Measurements from ENCODE around the gene MCM10. TPM values are rescaled to one million over a fixed set of nuclear protein-coding genes. Genes with fewer than 3 reads are reported as not detected.

MCM10 gene
- total RNA-seq, 1 donor from 2014 or later, result 0.22 TPM

- DNase-seq (ENCODE audit: low spot score), result no peak
- intact Hi-C loops (cut with DNase I), result loop anchor here (5.0 to 10.0 kb wide), 2 partner anchors 140 to 363 kb away; partner anchors contain the start of genes BEND7 and PHYH
These were observed 506 bp downstream of the MCM10 start for GRCh38 chr10:13161857-13162271.

DNA sequence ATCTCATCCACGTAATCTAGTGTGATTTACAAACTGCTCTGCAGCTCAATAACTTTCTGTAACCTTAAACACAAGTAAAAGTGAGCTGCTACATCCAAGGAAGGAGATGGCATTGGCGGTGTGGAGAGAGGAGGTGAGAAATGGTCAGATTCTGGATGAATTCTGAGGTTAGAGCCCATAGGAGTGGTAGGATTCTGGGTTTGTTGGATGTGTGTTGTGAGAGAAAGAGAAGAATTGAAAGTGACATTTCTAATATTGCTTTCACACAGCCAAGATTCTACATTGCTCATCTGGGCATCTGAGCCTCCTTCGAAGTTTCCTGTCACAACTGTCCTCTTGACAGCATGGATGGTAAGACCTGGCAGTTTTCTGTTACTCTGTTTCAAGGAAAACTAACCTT lies 2.5 kb downstream of the MCM10 start:
- intact Hi-C loops (cut with DNase I), result loop anchor here (5.0 to 10.0 kb wide), 2 partner anchors 138 to 361 kb away; partner anchors contain the start of genes BEND7 and PHYH
- DNase-seq (ENCODE audit: low spot score), result no peak

GRCh38 chr10:13165177-13165576 lies 3.8 kb downstream of the MCM10 start:
- DNase-seq (ENCODE audit: low spot score), result no peak
- intact Hi-C loops (cut with DNase I), result loop anchor here (10.0 kb wide), 1 partner anchor 360 kb away; the partner anchor contains the start of gene BEND7

- intact Hi-C loops (cut with DNase I), result loop anchor here (10.0 kb wide), 1 partner anchor 357 kb away; the partner anchor contains the start of gene BEND7
- no peak for DNase-seq (ENCODE audit: low spot score)
These were observed 6.2 kb downstream of the MCM10 start for GRCh38 chr10:13167568-13167967.

GRCh38 chr10:13168781-13169180 lies 7.4 kb downstream of the MCM10 start:
- no peak for DNase-seq (ENCODE audit: low spot score)
- intact Hi-C loops (cut with DNase I), result loop anchor here (10.0 kb wide), 1 partner anchor 356 kb away; the partner anchor contains the start of gene BEND7

GRCh38 chr10:13173616-13174015 lies 12.3 kb downstream of the MCM10 start:
- DNase-seq (ENCODE audit: low spot score), result no peak
- intact Hi-C loops (cut with DNase I), result no loop called here

DNA sequence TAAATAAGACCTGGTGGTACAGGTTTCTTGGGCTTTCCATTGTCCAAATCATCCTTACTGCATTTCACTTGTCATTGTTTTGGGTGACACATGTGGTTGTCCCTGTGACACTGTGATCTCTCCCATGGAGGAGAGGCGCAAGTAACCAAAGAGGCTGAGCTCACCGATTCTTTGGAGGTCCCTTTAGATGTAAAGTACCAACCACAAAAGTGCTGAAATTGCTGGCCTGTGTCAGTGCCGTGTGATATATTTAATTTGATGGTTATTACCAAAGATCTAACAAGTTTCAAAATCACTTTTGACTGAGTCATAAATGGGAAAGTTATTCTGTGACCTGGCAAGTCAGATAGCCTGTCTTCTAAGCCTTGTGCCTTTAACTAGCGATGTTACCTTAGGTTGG lies 19.4 kb downstream of the MCM10 start:
- intact Hi-C loops (cut with DNase I), result no loop called here
- DNase-seq (ENCODE audit: low spot score), result no peak

DNA sequence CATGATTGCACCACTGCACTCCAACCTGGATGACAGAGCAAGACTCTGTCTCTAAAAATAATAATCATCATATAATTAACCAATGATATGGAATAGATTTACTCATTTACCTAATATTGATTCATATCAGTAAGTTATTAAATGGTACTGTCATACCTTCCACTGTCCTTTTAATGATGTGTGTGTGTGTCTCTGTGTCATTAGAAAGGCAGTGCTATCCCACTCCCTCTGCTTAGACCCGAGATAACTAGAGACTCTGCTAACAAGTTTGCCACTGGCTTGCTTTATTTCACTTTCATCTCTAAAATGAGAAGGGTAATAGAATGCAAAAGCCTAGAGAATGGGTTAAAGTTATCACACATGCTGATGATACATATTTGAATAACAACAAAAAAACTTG lies 21.1 kb downstream of the MCM10 start:
- no peak for DNase-seq (ENCODE audit: low spot score)
- intact Hi-C loops (cut with DNase I), result no loop called here

GRCh38 chr10:13183625-13184024 lies 22.3 kb downstream of the MCM10 start:
- DNase-seq (ENCODE audit: low spot score), result no peak
- intact Hi-C loops (cut with DNase I), result no loop called here

- no peak for DNase-seq (ENCODE audit: low spot score)
- intact Hi-C loops (cut with DNase I), result no loop called here
These were observed 22.9 kb downstream of the MCM10 start for GRCh38 chr10:13184276-13184675.

DNA sequence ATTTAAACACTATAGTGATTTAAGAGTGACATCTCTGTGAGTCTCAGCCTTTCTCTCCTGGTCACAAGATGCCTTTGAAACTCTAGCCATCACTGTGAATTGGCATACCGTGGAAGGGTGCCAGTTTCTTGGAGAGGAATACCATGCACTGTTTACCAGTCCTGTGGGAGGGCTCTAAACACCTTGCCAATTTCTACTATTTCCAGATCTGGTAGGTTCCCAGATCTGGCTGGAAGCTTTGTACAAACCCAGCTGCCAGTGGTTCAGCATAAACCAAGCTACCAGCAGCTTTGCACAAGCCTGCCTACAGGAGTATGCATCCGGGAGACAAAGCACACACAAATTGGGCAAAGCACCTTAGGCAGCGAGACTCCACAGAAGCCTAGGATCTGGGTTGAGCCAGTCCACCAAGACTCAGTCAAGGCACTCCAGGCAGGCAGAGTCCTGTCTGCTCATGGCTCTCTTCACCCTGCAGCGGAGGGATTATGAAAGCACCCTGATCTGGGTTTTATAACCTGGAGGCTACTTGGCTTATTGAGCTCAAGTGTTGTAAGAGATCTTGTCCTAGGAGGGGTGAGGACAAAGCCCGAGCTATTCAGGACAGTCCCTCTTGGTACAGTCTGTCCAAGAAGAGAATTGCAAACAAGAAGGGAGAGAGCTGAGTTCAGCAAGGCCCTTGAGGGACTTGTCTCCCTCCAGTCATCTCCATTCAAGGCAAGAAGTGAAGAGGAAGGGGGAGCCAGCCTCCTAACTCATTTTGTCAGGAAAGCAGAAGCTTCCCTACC lies 23.6 kb downstream of the MCM10 start:
- DNase-seq (ENCODE audit: low spot score), result no peak

DNA sequence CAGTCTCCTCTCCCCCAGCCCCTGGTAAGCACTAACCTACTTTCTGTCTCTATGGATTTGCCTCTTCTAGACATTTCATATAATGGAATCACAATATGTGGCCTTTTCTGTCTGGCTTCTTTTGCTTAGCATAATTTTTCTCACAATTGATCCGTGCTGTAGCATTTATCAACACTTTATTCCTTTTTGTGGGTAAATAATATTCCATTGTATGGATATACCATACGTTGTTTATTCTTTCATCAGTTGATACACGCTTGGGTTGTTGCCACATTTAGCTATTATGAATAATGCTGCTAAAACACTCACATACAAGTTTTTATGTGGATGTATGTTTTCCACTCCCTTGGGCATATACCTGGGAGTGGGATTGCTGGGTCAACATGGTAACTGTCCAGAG lies 25.8 kb downstream of the MCM10 start:
- DNase-seq (ENCODE audit: low spot score), result no peak
- intact Hi-C loops (cut with DNase I), result no loop called here

More for the DNA sequence above, 23.6 kb downstream of the MCM10 start:
- intact Hi-C loops (cut with DNase I), result no loop called here

GRCh38 chr10:13188593-13188992 lies 27.2 kb downstream of the MCM10 start:
- intact Hi-C loops (cut with DNase I), result no loop called here
- no peak for DNase-seq (ENCODE audit: low spot score)

DNA sequence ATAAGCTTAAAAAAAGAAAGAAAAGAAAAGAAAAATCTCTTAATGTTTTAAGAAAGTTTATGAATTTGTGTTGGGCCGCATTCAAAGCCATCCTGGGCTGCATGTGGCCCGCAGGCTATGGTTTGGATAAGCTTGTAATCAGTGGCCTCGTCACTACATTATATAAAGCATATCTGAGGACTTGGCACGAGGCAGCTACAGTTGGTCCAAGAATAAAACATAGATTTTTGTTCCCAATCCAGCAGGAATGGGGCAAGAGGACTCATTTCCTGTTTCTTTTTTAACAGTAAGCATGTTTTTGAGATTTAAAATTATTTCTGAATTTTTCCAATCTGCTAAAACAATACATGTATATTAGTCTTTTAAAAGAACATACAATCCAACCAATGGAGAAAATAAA lies 28.6 kb downstream of the MCM10 start:
- intact Hi-C loops (cut with DNase I), result no loop called here
- no peak for DNase-seq (ENCODE audit: low spot score)

DNA sequence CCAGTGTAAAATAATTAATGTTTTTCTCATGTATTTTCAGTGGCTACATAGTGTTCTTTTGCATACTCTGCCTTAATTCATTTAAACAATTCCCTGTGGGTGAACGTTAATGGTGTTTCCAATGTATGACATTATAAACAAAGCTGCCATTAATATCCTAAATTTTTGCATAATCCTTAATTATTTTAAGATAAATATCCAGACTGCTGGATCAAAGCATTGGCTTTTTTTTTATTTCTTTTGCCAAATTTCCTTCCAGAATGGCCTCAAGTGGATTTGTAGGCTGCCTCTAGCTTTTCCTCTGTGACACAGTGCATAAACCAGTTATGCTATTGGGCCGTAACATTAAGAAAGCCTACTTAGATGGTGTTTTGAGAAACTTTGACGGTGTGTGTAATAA lies 29.5 kb downstream of the MCM10 start:
- intact Hi-C loops (cut with DNase I), result no loop called here
- no peak for DNase-seq (ENCODE audit: low spot score)

DNA sequence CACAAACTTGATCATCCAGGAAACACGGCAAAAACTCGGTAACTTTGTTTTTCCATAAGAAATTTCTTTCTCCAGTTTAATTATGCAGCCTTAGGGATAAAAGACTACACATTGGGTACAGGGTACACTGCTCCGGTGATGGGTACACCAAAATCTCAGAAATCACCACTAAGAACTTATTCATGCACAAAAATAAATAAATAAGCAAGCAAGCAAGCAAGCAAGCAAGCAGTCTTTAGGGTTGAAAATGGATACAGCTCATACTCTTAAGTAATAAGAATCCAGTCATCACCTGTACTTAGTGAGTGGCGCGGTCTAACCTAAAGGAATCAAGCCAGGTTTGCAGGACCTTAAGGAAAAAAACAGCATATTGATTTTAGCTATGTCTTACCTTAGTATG lies 30.0 kb downstream of the MCM10 start:
- DNase-seq (ENCODE audit: low spot score), result no peak
- intact Hi-C loops (cut with DNase I), result no loop called here

GRCh38 chr10:13193637-13194036 lies 32.3 kb downstream of the MCM10 start:
- intact Hi-C loops (cut with DNase I), result no loop called here

GRCh38 chr10:13195016-13195415 lies 33.7 kb downstream of the MCM10 start:
- no peak for DNase-seq (ENCODE audit: low spot score)
- intact Hi-C loops (cut with DNase I), result no loop called here

More at GRCh38 chr10:13193637-13194036, 32.3 kb downstream of the MCM10 start:
- DNase-seq (ENCODE audit: low spot score), result no peak

- intact Hi-C loops (cut with DNase I), result no loop called here
- no peak for DNase-seq (ENCODE audit: low spot score)
These were observed 39.8 kb downstream of the MCM10 start for GRCh38 chr10:13201132-13201531.

DNA sequence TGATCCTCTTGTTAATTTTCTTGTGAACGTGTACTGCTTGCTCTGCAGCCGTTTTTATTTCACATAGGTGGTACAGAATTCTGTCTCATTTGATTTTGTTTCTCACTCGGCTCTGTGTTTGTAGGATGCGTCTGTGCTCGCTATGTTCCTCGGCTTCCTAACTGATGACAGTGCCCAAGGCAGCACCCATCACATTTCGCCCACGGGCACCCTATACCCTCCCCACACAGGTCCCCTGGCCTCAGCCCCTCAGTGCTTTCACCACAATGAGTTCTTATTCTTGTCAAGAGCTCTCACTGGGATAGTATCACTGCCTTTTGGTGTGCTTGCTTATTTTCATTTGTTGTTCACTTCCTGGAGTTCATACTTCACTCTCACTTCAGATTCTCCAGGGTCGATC lies 44.7 kb downstream of the MCM10 start:
- intact Hi-C loops (cut with DNase I), result no loop called here
- DNase-seq (ENCODE audit: low spot score), result no peak

All from cardiac septum (tissue), 1 donor.